Liver (tissue), 9 donors: ENCODE data around the gene TRIM40. TPM values are rescaled to one million over a fixed set of nuclear protein-coding genes. Genes with fewer than 3 reads are reported as not detected.

ENCODE experiments used
- DNase-seq: peaks from one replicate; pipeline ENCODE4 v3.0.0-alpha.2; 2017; ENCODE audit warnings: low spot score
- H3K27ac ChIP-seq, 2 donors: one replicate each; pipeline ENCODE4 v1.7.0; 2013; ENCODE audit warnings: inconsistent platforms in 2 of 2, low read length in 2 of 2, control low read depth in 1 of 2, low read depth in 1 of 2, mild to moderate bottlenecking in 1 of 2
- H3K27me3 ChIP-seq, 4 donors: one replicate each; pipeline versions ENCODE4 v1.6.1 to v1.7.0; 2013; ENCODE audit warnings: low read length in 3 of 4, inconsistent platforms in 1 of 4, mild to moderate bottlenecking in 1 of 4, moderate library complexity in 1 of 4; ENCODE audit not compliant: control insufficient read depth in 4 of 4, insufficient read depth in 4 of 4
- H3K36me3 ChIP-seq, 4 donors: one replicate each; pipeline versions ENCODE4 v1.6.1 to v1.7.0; 2013; ENCODE audit warnings: low read length in 3 of 4, mild to moderate bottlenecking in 3 of 4, low read depth in 1 of 4, moderate library complexity in 1 of 4; ENCODE audit not compliant: control insufficient read depth in 4 of 4, insufficient read depth in 3 of 4
- H3K4me1 ChIP-seq, 4 donors: one replicate each; pipeline versions ENCODE4 v1.6.1 to v1.7.0; 2013; ENCODE audit warnings: low read length in 3 of 4, mild to moderate bottlenecking in 3 of 4, moderate library complexity in 1 of 4; ENCODE audit not compliant: control insufficient read depth in 4 of 4, insufficient read depth in 4 of 4
- H3K4me3 ChIP-seq, 3 donors: one replicate each; pipeline versions ENCODE4 v1.6.1 to v1.7.0; 2013; ENCODE audit warnings: low read length in 3 of 3, control low read depth in 1 of 3, low read depth in 1 of 3, mild to moderate bottlenecking in 1 of 3
- H3K9ac ChIP-seq, 2 donors: one replicate each; pipeline ENCODE4 v1.7.0; 2013; ENCODE audit warnings: low read length in 2 of 2, mild to moderate bottlenecking in 2 of 2, moderate library complexity in 2 of 2, control low read depth in 1 of 2, low read depth in 1 of 2
- H3K9me3 ChIP-seq, 4 donors: one replicate each; pipeline versions ENCODE4 v1.6.1 to v1.7.0; 2013; ENCODE audit warnings: low read length in 3 of 4; ENCODE audit not compliant: control insufficient read depth in 4 of 4
- ATF3 ChIP-seq: IDR thresholded peaks from 2 replicates; pipeline ENCODE4 v1.6.1; 2016; ENCODE audit warnings: antibody characterized with exemption
- CTCF ChIP-seq: fragments of 150-350 bp; IDR thresholded peaks from 2 replicates; pipeline ENCODE4 v1.5.1; 2017; ENCODE audit warnings: improper control_type of control experiment, low read depth, low read length; ENCODE audit not compliant: missing input control
- FOXA1 ChIP-seq: IDR thresholded peaks from 2 replicates; pipeline ENCODE4 v1.6.1; 2016; ENCODE audit warnings: antibody characterized with exemption
- HNF4A ChIP-seq, 2 donors: conservative IDR thresholded peaks; 2 replicates each; pipeline ENCODE4 v1.6.1; 2016; ENCODE audit warnings: antibody characterized with exemption in 2 of 2, mild to moderate bottlenecking in 2 of 2
- HNF4G ChIP-seq: IDR thresholded peaks from 2 replicates; pipeline ENCODE4 v1.6.1; 2016; ENCODE audit warnings: antibody characterized with exemption
- NR2F2 ChIP-seq: IDR thresholded peaks from 2 replicates; pipeline ENCODE4 v1.6.1; 2016; ENCODE audit warnings: antibody characterized with exemption
- RAD21 ChIP-seq, 2 donors: IDR thresholded peaks; 2 replicates each; pipeline ENCODE4 v1.6.1; 2016; ENCODE audit warnings: antibody characterized with exemption in 2 of 2, mild to moderate bottlenecking in 2 of 2
- RXRA ChIP-seq, 2 donors: IDR thresholded peaks; 2 replicates each; pipeline ENCODE4 v1.6.1; 2017 to 2018; ENCODE audit warnings: antibody characterized with exemption in 2 of 2, mild to moderate bottlenecking in 1 of 2
- SP1 ChIP-seq: IDR thresholded peaks from 2 replicates; pipeline ENCODE4 v1.6.1; 2018; ENCODE audit warnings: antibody characterized with exemption, mild to moderate bottlenecking
- TAF1 ChIP-seq: conservative IDR thresholded peaks from 2 replicates; pipeline ENCODE4 v1.6.1; 2016; ENCODE audit warnings: antibody characterized with exemption, mild to moderate bottlenecking
- YY1 ChIP-seq: IDR thresholded peaks from 2 replicates; pipeline ENCODE4 v1.6.1; 2016; ENCODE audit warnings: antibody characterized with exemption, mild to moderate bottlenecking
- ZBTB33 ChIP-seq: IDR thresholded peaks from 2 replicates; pipeline ENCODE4 v1.6.1; 2016; ENCODE audit warnings: antibody characterized with exemption
- WGBS: extraction: QIAGEN DNeasy Blood & Tissue Kit; methylation state at CpG from one replicate; pipeline ENCODE4 v1.1.7; 2013; 5-methylcytosine and 5-hydroxymethylcytosine counted together
- polyA plus RNA-seq, 2 donors: library from polyadenylated mRNA; stranded (reverse) in 1 of 2; unstranded in 1 of 2; fragments of 200-250 nt in 1 of 2; fragments of >200 nt in 1 of 2; fragmentation: Nextera tagmentation in 1 of 2; extraction: Ambion mirVana in 1 of 2; gene quantifications; one replicate each; pipeline versions ENCODE4 v1.2.1 to v1.2.3, GENCODE V29; 2013 to 2015
- total RNA-seq, 2 donors: library from RNA; depleted of rRNA; stranded (reverse); fragments of >200 nt; gene quantifications; one replicate each; pipeline ENCODE4 v1.2.3, GENCODE V29; 2014
- donor health status: healthy.
- donor health status: healthy.
- donor health status: healthy.
- donor health status: healthy.
- donor health status: healthy.

The TRIM40 gene
- total and polyA plus RNA-seq, 4 donors = 0.51 TPM; not detected in 3

GRCh38 chr6:30168741-30169140 lies 32.8 kb downstream of the TRIM40 start:
- DNase-seq = no peak
- 70% methylated on average over 1 of the region's 1 CpG for WGBS
- no peak overlapping the region for H3K27ac ChIP-seq
- H3K4me1 ChIP-seq = peaks cover 0 to 12% (median 4%) of the 10 kb centered on the region in 4 donors
- no peak overlapping the region for H3K9ac ChIP-seq
- H3K4me3 ChIP-seq = no peak overlapping the region
- peaks cover 0 to 18% (median 12%) of the 10 kb centered on the region in 4 donors for H3K36me3 ChIP-seq
- no peaks in the 10 kb centered on the region for H3K27me3 ChIP-seq
- TF ChIP-seq SP1 (no peak), NR2F2 (no peak), RXRA (IDR thresholded peaks at IDR 0.05) (no peak), HNF4G (no peak), TAF1 (no peak), ATF3 (no peak), RAD21 (IDR thresholded peaks at IDR 0.05) (no peak), HNF4A (conservative IDR thresholded peaks at IDR 0.05) (no peak), ZBTB33 (no peak), YY1 (no peak), FOXA1 (no peak)
- no peaks in the 10 kb centered on the region for H3K9me3 ChIP-seq

GRCh38 chr6:30169658-30170614 lies 34.0 kb downstream of the TRIM40 start:
- no peak overlapping the region for H3K27ac ChIP-seq
- H3K9ac ChIP-seq = no peak overlapping the region
- no peaks in the 10 kb centered on the region for H3K4me1 ChIP-seq
- WGBS = 44% methylated on average over 7 of the region's 7 CpGs
- DNase-seq = no peak
- TF ChIP-seq CTCF (peak; percentile 85), HNF4A (conservative IDR thresholded peaks at IDR 0.05) (peak in 1 of 2 donors; percentile 8), RAD21 (IDR thresholded peaks at IDR 0.05) (peak; percentile 88 to 91), NR2F2 (no peak), HNF4G (no peak)
- H3K36me3 ChIP-seq = peaks cover 0 to 18% (median 12%) of the 10 kb centered on the region in 4 donors
- no peak overlapping the region for H3K4me3 ChIP-seq
- no peaks in the 10 kb centered on the region for H3K27me3 ChIP-seq
- no peaks in the 10 kb centered on the region for H3K9me3 ChIP-seq
